ENCODE results near the gene EVI5. TPM values are rescaled to one million over a fixed set of nuclear protein-coding genes. Genes with fewer than 3 reads are reported as not detected.

The EVI5 gene
- total RNA-seq, 1 experiment from 2014 or later = 38.2 TPM

DNA sequence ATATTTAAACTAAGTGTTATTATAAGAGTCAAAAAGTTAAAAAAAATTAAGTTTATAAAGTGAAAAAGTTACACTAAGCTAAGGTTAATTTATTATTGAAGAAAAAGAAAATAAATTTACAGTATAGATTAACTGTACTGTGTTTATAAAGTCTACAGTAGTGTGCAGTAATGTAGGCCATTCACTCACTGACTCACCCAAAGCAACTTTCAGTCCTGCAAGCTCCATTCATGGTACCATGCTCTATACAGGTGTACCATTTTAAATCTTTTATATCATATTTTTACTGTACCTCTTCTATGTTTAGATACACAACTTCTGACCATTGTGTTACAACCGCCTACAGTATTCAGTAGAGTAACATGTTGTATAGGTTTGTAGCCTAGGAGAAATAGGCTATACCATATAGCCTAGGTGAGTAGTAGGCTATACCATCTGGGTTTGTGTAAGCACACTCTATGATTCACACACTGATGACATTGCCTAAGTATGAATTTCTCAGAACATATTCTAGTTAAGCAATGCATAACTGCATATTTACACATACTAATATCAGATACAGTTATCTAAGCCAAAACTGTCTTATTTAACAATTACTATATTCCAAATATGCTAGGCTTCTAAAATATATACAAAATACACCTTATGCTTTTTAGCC, 217.6 kb downstream of the EVI5 start:
- no peaks in the 10 kb centered on the region for H3K27me3 ChIP-seq (ENCODE audit: low read length)

DNA sequence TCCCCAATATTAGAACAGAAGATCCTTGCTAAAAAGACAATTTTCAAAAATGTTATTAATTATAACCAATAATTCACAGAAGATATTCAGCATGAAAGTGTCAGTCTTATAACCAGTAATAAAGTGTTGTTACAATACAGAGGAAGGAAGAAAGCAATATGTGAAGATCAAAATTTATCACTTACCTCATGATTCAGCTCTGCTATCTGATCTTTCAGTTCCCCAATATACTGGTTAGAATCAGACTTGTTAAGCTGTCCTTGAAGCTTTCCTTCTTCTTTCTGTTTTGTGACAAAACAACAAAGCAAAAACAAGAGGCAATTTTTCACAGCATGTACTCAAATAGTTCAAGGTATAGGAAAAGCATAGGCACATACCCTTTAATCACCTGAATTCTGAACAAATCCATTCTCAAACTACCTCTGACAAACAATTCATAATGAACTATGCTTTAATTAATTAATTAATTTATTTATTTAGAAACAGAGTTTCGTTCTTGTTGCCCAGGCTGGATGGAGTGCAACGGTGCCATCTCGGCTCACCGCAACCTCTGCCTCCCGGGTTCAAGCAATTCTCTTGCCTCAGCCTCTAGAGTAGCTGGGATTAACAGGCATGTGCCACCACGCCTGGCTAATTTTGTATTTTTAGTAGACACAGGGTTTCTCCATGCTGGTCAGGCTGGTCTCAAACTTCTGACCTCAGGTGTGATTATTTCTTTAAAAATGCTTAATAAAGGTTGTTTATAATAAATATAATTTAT, 221.3 kb downstream of the EVI5 start:
- Histone ChIP-seq H3K9me2 (replicated peaks; ENCODE audit: low read length) (no peaks in the 10 kb centered on the region), H3K9me3 (ENCODE audit: low read length) (no peaks in the 10 kb centered on the region), H3K79me2 (ENCODE audit: low read length) (no peaks in the 10 kb centered on the region), H2AFZ (ENCODE audit: low read length) (no peak overlapping the region), H3K36me3 (ENCODE audit: low read depth, low read length) (no peaks in the 10 kb centered on the region), H3F3A (ENCODE audit: low read length, unreplicated experiment) (no peaks in the 10 kb centered on the region), H3K27ac (ENCODE audit: low read length) (no peak overlapping the region), H4K20me1 (ENCODE audit: low read length) (no peaks in the 10 kb centered on the region), H3K4me3 (ENCODE audit: low read length) (no peak overlapping the region), H3K9ac (ENCODE audit: low read length) (no peak overlapping the region), H3K4me2 (ENCODE audit: low read length) (no peak overlapping the region), H3K4me1 (ENCODE audit: insufficient read depth, low read length) (no peaks in the 10 kb centered on the region), H3K27me3 (ENCODE audit: low read length) (no peaks in the 10 kb centered on the region)
- intact Hi-C loops (cut with micrococcal nuclease) = no loop called here
- CTCF ChIA-PET = no interaction called here
- DNase-seq (no peak), ATAC-seq (no peak)
- POLR2A ChIA-PET (ENCODE audit: unreplicated experiment) = no interaction called here
- no TSS peak for BruUV-seq (replicated peaks)
- TF ChIP-seq, protein P1, sequence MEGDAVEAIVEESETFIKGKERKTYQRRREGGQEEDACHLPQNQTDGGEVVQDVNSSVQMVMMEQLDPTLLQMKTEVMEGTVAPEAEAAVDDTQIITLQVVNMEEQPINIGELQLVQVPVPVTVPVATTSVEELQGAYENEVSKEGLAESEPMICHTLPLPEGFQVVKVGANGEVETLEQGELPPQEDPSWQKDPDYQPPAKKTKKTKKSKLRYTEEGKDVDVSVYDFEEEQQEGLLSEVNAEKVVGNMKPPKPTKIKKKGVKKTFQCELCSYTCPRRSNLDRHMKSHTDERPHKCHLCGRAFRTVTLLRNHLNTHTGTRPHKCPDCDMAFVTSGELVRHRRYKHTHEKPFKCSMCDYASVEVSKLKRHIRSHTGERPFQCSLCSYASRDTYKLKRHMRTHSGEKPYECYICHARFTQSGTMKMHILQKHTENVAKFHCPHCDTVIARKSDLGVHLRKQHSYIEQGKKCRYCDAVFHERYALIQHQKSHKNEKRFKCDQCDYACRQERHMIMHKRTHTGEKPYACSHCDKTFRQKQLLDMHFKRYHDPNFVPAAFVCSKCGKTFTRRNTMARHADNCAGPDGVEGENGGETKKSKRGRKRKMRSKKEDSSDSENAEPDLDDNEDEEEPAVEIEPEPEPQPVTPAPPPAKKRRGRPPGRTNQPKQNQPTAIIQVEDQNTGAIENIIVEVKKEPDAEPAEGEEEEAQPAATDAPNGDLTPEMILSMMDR (conservative IDR thresholded peaks at IDR 0.05; ENCODE audit: low read depth, low read length) = no peak
- TF ChIP-seq EZH2phosphoT487 (IDR thresholded peaks at IDR 0.05; ENCODE audit: borderline replicate concordance, low read length) = no peak
- no peak for TF ChIP-seq EZH2 (IDR thresholded peaks at IDR 0.05; ENCODE audit: low read length, unreplicated experiment)

More for the DNA sequence above, 217.6 kb downstream of the EVI5 start:
- Histone ChIP-seq H3K9me2 (replicated peaks; ENCODE audit: low read length) (no peaks in the 10 kb centered on the region), H4K20me1 (ENCODE audit: low read length) (no peaks in the 10 kb centered on the region), H3K36me3 (ENCODE audit: low read depth, low read length) (no peaks in the 10 kb centered on the region), H3K4me2 (ENCODE audit: low read length) (no peak overlapping the region), H3K4me3 (ENCODE audit: low read length) (no peak overlapping the region), H3K9me3 (ENCODE audit: low read length) (no peaks in the 10 kb centered on the region), H3F3A (ENCODE audit: low read length, unreplicated experiment) (no peaks in the 10 kb centered on the region), H2AFZ (ENCODE audit: low read length) (no peak overlapping the region), H3K27ac (ENCODE audit: low read length) (no peak overlapping the region), H3K79me2 (ENCODE audit: low read length) (no peaks in the 10 kb centered on the region), H3K4me1 (ENCODE audit: insufficient read depth, low read length) (no peaks in the 10 kb centered on the region), H3K9ac (ENCODE audit: low read length) (no peak overlapping the region)
- peak; percentile 50 for DNase-seq
- ChIA-PET CTCF (no interaction called here), POLR2A (ENCODE audit: unreplicated experiment) (interaction anchor here (0.5 kb wide), 1 partner anchor 105 kb away, joined by 18 read pairs; no protein-coding TSS in a partner anchor)
- intact Hi-C loops (cut with micrococcal nuclease) = no loop called here
- no TSS peak for BruUV-seq (replicated peaks)
- ATAC-seq = peak; percentile 35
- TF ChIP-seq EZH2 (IDR thresholded peaks at IDR 0.05; ENCODE audit: low read length, unreplicated experiment) (no peak), EZH2phosphoT487 (IDR thresholded peaks at IDR 0.05; ENCODE audit: borderline replicate concordance, low read length) (no peak)
- TF ChIP-seq, protein P1 (conservative IDR thresholded peaks at IDR 0.05; ENCODE audit: low read depth, low read length) = no peak

DNA sequence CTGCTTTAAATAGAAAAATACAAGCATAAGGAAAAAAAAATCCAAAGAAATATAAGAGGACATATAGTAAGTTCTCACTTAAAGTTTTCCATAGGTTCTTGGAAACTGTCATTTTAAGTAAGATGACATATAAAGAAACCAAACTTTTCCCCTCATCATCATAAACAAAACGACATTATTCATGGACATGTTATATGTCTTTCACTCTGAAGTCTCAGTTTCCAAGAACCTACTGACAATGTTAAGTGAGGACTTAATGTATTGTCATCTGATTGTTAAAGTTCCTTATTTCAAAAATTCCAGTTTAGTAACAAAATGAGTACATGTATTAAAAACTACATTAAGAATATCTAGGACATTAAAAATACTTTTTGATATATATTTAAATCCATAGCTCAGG, 228.6 kb downstream of the EVI5 start:
- H3K27me3 ChIP-seq (ENCODE audit: low read length) = no peaks in the 10 kb centered on the region
- no peaks in the 10 kb centered on the region for H4K20me1 ChIP-seq (ENCODE audit: low read length)
- no peaks in the 10 kb centered on the region for H3K9me2 ChIP-seq (replicated peaks; ENCODE audit: low read length)
- no peaks in the 10 kb centered on the region for H3K9me3 ChIP-seq (ENCODE audit: low read length)
- TF ChIP-seq, protein P1 (conservative IDR thresholded peaks at IDR 0.05; ENCODE audit: low read depth, low read length) = no peak
- no peak for TF ChIP-seq EZH2 (IDR thresholded peaks at IDR 0.05; ENCODE audit: low read length, unreplicated experiment)
- TF ChIP-seq EZH2phosphoT487 (IDR thresholded peaks at IDR 0.05; ENCODE audit: borderline replicate concordance, low read length) = no peak
- CTCF ChIA-PET = no interaction called here
- H3K27ac ChIP-seq (ENCODE audit: low read length) = no peak overlapping the region
- no peak overlapping the region for H3K4me2 ChIP-seq (ENCODE audit: low read length)
- H3F3A ChIP-seq (ENCODE audit: low read length, unreplicated experiment) = no peaks in the 10 kb centered on the region
- no peaks in the 10 kb centered on the region for H3K4me1 ChIP-seq (ENCODE audit: insufficient read depth, low read length)
- intact Hi-C loops (cut with micrococcal nuclease) = no loop called here
- no peaks in the 10 kb centered on the region for H3K79me2 ChIP-seq (ENCODE audit: low read length)
- H2AFZ ChIP-seq (ENCODE audit: low read length) = no peak overlapping the region
- no peaks in the 10 kb centered on the region for H3K36me3 ChIP-seq (ENCODE audit: low read depth, low read length)
- no peak for DNase-seq
- POLR2A ChIA-PET (ENCODE audit: unreplicated experiment) = no interaction called here
- BruUV-seq (replicated peaks) = no TSS peak
- H3K9ac ChIP-seq (ENCODE audit: low read length) = no peak overlapping the region
- no peak overlapping the region for H3K4me3 ChIP-seq (ENCODE audit: low read length)
- no peak for ATAC-seq

All from PC-3 (cell line).